Stomach (tissue), 9 donors: Measurements from ENCODE around the gene ABL1. TPM values are rescaled to one million over a fixed set of nuclear protein-coding genes. Genes with fewer than 3 reads are reported as not detected.

Experiments used
- DNase-seq, 2 donors: peaks; one replicate each; pipeline versions ENCODE4 v3.0.0 to v3.0.0-alpha.2; 2013 to 2019
- H3K27ac ChIP-seq, 5 donors: fragments of 200-600 bp in 4 of 5; sonication (generic) in 4 of 5; one replicate each; pipeline ENCODE4 v1.5.1; 2013 to 2019; ENCODE audit warnings: mild to moderate bottlenecking in 1 of 5, moderate library complexity in 1 of 5
- H3K27me3 ChIP-seq, 3 donors: fragments of 200-600 bp; sonication (generic); one replicate each; pipeline ENCODE4 v1.5.1; 2017 to 2019; ENCODE audit warnings: mixed run types in 1 of 3
- H3K36me3 ChIP-seq, 4 donors: fragments of 200-600 bp; sonication (generic); 1 replicate in 3 of 4; 2 replicates in 1 of 4; pipeline ENCODE4 v1.5.1; 2016 to 2019
- H3K4me1 ChIP-seq, 4 donors: fragments of 200-600 bp; sonication (generic); one replicate each; pipeline ENCODE4 v1.5.1; 2016 to 2019
- H3K4me3 ChIP-seq, 4 donors: fragments of 200-600 bp; sonication (generic) in 3 of 4; one replicate each; pipeline ENCODE4 v1.5.1; 2016 to 2019; ENCODE audit warnings: mild to moderate bottlenecking in 1 of 4
- H3K9me3 ChIP-seq, 4 donors: fragments of 200-600 bp; sonication (generic); one replicate each; pipeline ENCODE4 v1.5.1; 2016 to 2019
- EP300 ChIP-seq: sonication (generic); formaldehyde crosslinking; IDR thresholded peaks from one replicate; pipeline ENCODE4 v1.6.1; 2017; ENCODE audit warnings: antibody characterized with exemption
- POLR2A ChIP-seq, 4 donors: fragments of 450-650 bp; IDR thresholded peaks; one replicate each; pipeline ENCODE4 v1.6.1; 2016; ENCODE audit warnings: antibody characterized with exemption in 4 of 4, control low read depth in 2 of 4, mild to moderate bottlenecking in 1 of 4, moderate library complexity in 1 of 4
- POLR2AphosphoS5 ChIP-seq, 3 donors: sonication (generic); formaldehyde crosslinking; IDR thresholded peaks; one replicate each; pipeline ENCODE4 v1.6.1; 2016; ENCODE audit warnings: antibody characterized with exemption in 3 of 3
- WGBS, 5 donors: extraction: QIAGEN DNeasy Blood & Tissue Kit in 3 of 5; methylation state at CpG; one replicate each; pipeline versions ENCODE4 v1.1.5 to v1.1.7; 2013 to 2018; 5-methylcytosine and 5-hydroxymethylcytosine counted together
- intact Hi-C: fragments of 100-400 bp; cut with DNase I; formaldehyde crosslinking; loops from one replicate; pipeline ENCODE4 v1.15.1; 2023; ENCODE audit warnings: low total_unique reads
- polyA plus RNA-seq, 3 donors: library from polyadenylated mRNA; stranded (reverse); fragments of 200-250 nt; gene quantifications; one replicate each; pipeline ENCODE4 v1.2.3, GENCODE V29; 2013
- total RNA-seq, 5 donors: library from RNA; depleted of rRNA; stranded (reverse); fragments of >200 nt; gene quantifications; one replicate each; pipeline versions ENCODE4 v1.1.0 to v1.2.3, GENCODE V29; 2014 to 2016
- TF ChIP-seq, protein P1 (sequence below), 7 experiments: fragments of 450-650 bp in 4 of 7; fragments of 200-600 bp in 3 of 7; sonication (generic) in 3 of 7; IDR thresholded peaks; one replicate each; pipeline ENCODE4 v1.5.1; 2016 to 2019; ENCODE audit warnings: antibody characterized with exemption in 7 of 7, control low read depth in 2 of 7, mild to moderate bottlenecking in 1 of 7
- donor health status: healthy with polysubstance abuse.
- donor health status: Bipolar disorder and iron deficiency.
- donor health status: healthy.

The ABL1 gene
- total and polyA plus RNA-seq, 8 donors: 19.0 to 95.9 (median 43.8) TPM

DNA sequence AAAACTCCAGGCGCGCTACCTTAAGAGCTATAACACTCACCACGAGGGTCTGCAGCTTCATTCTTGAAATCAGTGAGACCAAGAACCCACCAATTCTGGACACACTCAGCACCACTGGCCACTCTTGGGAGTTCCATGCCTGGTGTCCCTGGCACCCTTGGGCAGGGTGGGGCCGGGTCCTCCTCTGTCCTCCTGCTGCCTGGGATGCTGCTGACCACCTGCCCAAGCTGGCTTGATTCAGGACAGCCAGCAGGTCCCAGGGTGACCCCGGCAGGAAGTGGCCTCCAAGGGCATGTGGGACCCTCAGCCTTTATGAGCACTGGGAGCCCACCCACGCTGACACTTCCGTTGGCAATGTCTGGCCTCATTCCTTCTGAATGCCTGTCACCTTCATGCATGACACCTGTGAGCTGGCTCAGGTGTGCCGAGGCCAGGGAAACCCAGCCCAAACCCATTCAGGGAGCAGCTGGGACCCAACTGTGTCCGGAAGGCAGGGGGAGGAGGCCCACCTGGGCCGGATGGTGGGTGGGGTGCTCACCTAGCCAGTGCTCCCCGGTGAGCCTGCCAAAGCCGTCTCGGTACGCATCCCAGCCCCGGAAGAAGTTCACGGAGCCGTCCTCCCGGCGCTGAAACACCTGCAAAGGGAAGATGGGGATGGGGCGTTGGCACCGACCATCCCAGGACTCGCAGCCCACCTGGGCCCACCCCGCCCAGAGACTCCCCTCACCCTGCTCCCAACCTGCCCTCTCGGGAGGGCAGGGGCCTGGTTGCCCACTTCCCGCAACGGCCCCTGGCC lies 76.4 kb downstream of the ABL1 start:
- H3K9me3 ChIP-seq: no peaks in the 10 kb centered on the region
- no peaks in the 10 kb centered on the region for H3K36me3 ChIP-seq
- WGBS, 5 donors: 79 to 89% (median 83%) methylated on average over 6 to 26 of the region's 26 CpGs
- intact Hi-C loops: no loop called here
- H3K4me3 ChIP-seq: no peak overlapping the region
- TF ChIP-seq POLR2A (IDR thresholded peaks at IDR 0.05) (no peak), POLR2AphosphoS5 (IDR thresholded peaks at IDR 0.05) (no peak), EP300 (no peak)
- TF ChIP-seq, protein P1, sequence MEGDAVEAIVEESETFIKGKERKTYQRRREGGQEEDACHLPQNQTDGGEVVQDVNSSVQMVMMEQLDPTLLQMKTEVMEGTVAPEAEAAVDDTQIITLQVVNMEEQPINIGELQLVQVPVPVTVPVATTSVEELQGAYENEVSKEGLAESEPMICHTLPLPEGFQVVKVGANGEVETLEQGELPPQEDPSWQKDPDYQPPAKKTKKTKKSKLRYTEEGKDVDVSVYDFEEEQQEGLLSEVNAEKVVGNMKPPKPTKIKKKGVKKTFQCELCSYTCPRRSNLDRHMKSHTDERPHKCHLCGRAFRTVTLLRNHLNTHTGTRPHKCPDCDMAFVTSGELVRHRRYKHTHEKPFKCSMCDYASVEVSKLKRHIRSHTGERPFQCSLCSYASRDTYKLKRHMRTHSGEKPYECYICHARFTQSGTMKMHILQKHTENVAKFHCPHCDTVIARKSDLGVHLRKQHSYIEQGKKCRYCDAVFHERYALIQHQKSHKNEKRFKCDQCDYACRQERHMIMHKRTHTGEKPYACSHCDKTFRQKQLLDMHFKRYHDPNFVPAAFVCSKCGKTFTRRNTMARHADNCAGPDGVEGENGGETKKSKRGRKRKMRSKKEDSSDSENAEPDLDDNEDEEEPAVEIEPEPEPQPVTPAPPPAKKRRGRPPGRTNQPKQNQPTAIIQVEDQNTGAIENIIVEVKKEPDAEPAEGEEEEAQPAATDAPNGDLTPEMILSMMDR (IDR thresholded peaks at IDR 0.05): no peak
- H3K27me3 ChIP-seq: peaks cover 0 to 34% (median 3%) of the 10 kb centered on the region in 3 donors
- no peak for DNase-seq
- H3K27ac ChIP-seq: no peak overlapping the region
- no peaks in the 10 kb centered on the region for H3K4me1 ChIP-seq

DNA sequence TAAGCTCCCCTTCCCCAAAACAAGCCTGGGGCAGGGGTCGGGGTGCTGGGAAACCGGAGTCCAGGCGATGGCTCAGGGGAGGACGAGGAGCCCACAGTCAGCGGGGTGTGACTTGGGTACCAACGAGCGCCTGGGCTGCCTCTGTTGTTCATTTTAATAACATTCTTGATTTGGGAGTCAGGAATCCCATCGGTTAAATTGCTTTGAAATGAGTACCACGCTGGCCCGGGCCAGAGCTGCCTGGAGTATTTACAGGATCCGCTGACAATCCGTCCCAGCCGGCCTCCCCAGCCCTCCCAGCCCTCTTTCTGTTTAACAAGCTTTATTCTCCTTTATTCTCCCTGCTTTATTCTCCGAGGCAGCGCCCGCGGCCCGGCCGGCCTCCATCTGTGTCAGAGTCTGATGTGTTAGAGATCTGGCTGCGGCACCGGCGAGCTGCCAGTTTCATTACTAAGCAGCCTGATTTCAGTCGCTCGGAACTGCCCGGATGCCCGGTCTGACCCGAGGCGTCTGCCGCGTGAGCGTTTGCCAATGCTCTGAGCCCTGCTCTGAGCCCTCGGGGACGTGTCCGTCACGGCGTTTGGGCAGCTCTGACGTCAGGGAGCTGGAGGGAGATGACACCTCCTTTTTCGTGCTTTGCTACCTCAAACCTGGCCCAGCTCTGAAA lies 78.0 kb downstream of the ABL1 start:
- Histone ChIP-seq H3K4me3 (peak overlapping the region in 2 of 4 donors; percentile 18 to 26), H3K27me3 (peaks cover 0 to 43% (median 3%) of the 10 kb centered on the region in 3 donors), H3K9me3 (no peaks in the 10 kb centered on the region), H3K27ac (peak overlapping the region in 2 of 5 donors; percentile 4 to 9), H3K36me3 (no peaks in the 10 kb centered on the region), H3K4me1 (no peaks in the 10 kb centered on the region)
- TF ChIP-seq, protein P1 (IDR thresholded peaks at IDR 0.05): no peak
- no peak for TF ChIP-seq POLR2A (IDR thresholded peaks at IDR 0.05)
- TF ChIP-seq POLR2AphosphoS5 (IDR thresholded peaks at IDR 0.05): no peak
- no peak for TF ChIP-seq EP300
- DNase-seq: peak in 1 of 2 donors; percentile 48
- WGBS, 5 donors: 36 to 55% (median 46%) methylated on average over 37 to 38 of the region's 38 CpGs
- intact Hi-C loops: no loop called here

DNA sequence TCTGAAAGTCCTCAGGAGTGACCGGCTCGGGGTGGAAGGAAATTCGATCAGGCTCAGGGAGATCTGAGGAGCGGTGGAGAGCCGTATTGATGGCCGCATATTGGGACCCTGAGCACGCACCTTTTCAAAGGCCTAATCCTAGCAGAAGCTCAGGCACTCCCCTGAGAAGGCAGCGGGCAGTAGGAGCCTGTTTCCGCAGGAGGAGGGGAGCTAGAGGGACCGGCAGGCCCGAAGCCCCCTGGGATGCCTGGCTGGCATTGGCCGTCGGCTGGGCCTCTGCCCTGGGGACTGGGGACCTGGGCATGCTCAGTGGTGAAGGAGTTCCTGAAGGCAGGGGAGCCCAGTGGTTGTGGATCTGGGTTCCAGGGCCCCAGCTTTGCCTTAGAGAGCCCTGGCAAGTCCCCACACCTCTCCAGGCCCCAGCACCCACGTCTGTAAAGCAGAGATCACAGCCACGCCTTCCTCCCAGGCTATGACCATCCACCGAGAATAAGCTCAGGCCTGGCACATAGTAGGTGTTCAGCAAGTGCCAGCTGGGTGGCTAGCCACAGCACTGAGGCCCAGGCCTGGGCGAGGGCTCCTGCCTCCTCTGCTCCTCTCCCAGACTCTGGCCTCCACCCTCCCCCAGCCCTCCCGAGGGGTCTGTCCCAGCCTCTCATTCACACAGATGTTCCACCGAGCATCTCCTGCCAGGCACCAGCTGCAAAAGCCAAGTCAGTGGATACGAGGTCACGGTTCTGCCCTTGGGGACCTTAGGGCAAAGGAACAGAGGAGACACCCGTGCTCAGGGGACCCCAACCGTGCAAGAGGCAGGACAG lies 78.8 kb downstream of the ABL1 start:
- Histone ChIP-seq H3K9me3 (no peaks in the 10 kb centered on the region), H3K36me3 (no peaks in the 10 kb centered on the region), H3K4me3 (peak overlapping the region in 2 of 4 donors; percentile 18 to 26), H3K27ac (no peak overlapping the region), H3K4me1 (peaks cover 0 to 2% (median 0%) of the 10 kb centered on the region in 4 donors), H3K27me3 (peaks cover 0 to 45% (median 3%) of the 10 kb centered on the region in 3 donors)
- intact Hi-C loops: no loop called here
- no peak for TF ChIP-seq POLR2A (IDR thresholded peaks at IDR 0.05)
- no peak for TF ChIP-seq EP300
- TF ChIP-seq POLR2AphosphoS5 (IDR thresholded peaks at IDR 0.05): no peak
- TF ChIP-seq, protein P1 (IDR thresholded peaks at IDR 0.05): no peak
- 61 to 72% (median 63%) methylated on average over 17 to 23 of the region's 23 CpGs for WGBS, 5 donors
- DNase-seq: no peak
